AG04450 (cell line): ENCODE measurements around the gene CMTM1. TPM values are rescaled to one million over a fixed set of nuclear protein-coding genes. Genes with fewer than 3 reads are reported as not detected.

Source experiments
- CTCF ChIA-PET: fragments of 300-600, 350-600 bp; formaldehyde crosslinking; extraction: SDS; loops from one replicate; lab custom pipeline; 2022; ENCODE audit warnings: antibody characterized with exemption, inconsistent platforms; lab: Charles Lee
- POLR2A ChIA-PET: fragments of 350-600 bp; formaldehyde crosslinking; extraction: SDS; loops from one replicate; lab custom pipeline; 2021; ENCODE audit warnings: antibody characterized with exemption, inconsistent platforms; lab: Yijun Ruan, JAX
- DNase-seq: peaks from one replicate; pipeline ENCODE4 v3.0.0-alpha.2; 2011; ENCODE audit warnings: low read depth, low spot score
- H3K27ac ChIP-seq: one replicate; pipeline ENCODE4 v1.5.1; 2012; ENCODE audit warnings: low read depth, low read length, control low read depth
- H3K27me3 ChIP-seq: one replicate; pipeline ENCODE4 v1.6.0; 2012; ENCODE audit warnings: low read length; ENCODE audit not compliant: control insufficient read depth, insufficient read depth
- H3K4me3 ChIP-seq: 2 replicates; pipeline ENCODE4 v1.5.1; 2011; ENCODE audit warnings: mild to moderate bottlenecking, low read depth, low read length, control low read depth
- H3K9me3 ChIP-seq: 2 replicates; pipeline ENCODE4 v1.5.1; 2012; ENCODE audit warnings: low read length; ENCODE audit not compliant: control insufficient read depth, insufficient read depth
- polyA plus RNA-seq: library from polyadenylated mRNA; depleted of rRNA; stranded (reverse); fragments of >200 nt; gene quantifications from 2 replicates; pipeline ENCODE4 v1.2.3, GENCODE V29; 2011
- TF ChIP-seq, protein P1 (sequence below): IDR thresholded peaks from 2 replicates; pipeline ENCODE4 v1.5.1; 2011; ENCODE audit warnings: low read depth, low read length, control low read depth, inconsistent platforms

Gene CMTM1
- polyA plus RNA-seq, 1 experiment = 1.6 TPM

DNA sequence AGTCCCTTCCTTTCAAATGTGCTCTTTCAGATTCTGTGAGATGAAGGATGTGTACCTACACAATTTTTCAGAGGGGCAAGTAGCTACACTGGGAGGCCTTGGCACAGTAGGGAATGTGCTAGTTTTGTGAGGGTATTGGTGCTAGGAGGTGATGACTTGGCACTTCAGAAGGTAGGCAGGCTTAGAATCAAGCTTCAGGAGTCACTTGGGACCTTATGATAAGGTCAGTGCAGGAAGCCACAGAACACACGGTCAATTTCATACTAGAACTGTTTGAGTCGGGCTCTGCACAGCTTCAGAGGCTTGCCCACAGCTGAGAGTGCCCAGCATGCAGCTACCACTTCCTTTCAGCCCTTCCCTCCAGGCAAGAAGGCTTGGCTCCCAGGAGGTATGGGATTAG, 6.1 kb downstream of the CMTM1 start:
- TF ChIP-seq, protein P1, sequence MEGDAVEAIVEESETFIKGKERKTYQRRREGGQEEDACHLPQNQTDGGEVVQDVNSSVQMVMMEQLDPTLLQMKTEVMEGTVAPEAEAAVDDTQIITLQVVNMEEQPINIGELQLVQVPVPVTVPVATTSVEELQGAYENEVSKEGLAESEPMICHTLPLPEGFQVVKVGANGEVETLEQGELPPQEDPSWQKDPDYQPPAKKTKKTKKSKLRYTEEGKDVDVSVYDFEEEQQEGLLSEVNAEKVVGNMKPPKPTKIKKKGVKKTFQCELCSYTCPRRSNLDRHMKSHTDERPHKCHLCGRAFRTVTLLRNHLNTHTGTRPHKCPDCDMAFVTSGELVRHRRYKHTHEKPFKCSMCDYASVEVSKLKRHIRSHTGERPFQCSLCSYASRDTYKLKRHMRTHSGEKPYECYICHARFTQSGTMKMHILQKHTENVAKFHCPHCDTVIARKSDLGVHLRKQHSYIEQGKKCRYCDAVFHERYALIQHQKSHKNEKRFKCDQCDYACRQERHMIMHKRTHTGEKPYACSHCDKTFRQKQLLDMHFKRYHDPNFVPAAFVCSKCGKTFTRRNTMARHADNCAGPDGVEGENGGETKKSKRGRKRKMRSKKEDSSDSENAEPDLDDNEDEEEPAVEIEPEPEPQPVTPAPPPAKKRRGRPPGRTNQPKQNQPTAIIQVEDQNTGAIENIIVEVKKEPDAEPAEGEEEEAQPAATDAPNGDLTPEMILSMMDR = no peak
- H3K27ac ChIP-seq = no peak overlapping the region
- CTCF ChIA-PET = interaction anchor here (1.1 kb wide), 1 partner anchor 37 kb away, joined by 3 read pairs; no protein-coding TSS in a partner anchor

DNA sequence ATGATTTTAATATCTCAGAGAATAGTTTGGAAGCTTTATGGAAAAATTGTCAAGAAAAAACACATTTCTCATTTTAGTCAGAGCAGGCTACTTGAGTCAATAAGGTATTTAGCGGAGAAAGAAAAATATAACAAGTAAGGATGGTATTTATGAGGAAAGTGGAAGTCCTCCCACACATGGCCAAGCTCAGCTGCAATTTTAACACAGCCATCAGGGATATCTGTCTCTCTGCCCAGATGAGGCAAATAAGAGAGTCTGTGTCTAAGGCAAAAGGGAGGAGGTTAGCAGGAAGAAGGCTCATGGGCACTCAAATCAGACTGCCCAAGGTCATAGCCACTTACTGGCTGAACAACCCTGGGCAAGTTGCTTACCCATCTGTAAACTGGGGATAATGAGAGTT, 7.8 kb downstream of the CMTM1 start:
- TF ChIP-seq, protein P1 = no peak
- ChIA-PET POLR2A (no interaction called here), CTCF (interaction anchor here (1.8 kb wide), 1 partner anchor 77 kb away, joined by 4 read pairs; no protein-coding TSS in a partner anchor)
- Histone ChIP-seq H3K9me3 (no peaks in the 10 kb centered on the region), H3K27ac (no peak overlapping the region), H3K4me3 (no peak overlapping the region), H3K27me3 (peaks cover 12% of the 10 kb centered on the region)
- DNase-seq = no peak

More for the DNA sequence above, 6.1 kb downstream of the CMTM1 start:
- Histone ChIP-seq H3K27me3 (no peaks in the 10 kb centered on the region), H3K4me3 (no peak overlapping the region), H3K9me3 (no peaks in the 10 kb centered on the region)
- POLR2A ChIA-PET = no interaction called here
- no peak for DNase-seq

DNA sequence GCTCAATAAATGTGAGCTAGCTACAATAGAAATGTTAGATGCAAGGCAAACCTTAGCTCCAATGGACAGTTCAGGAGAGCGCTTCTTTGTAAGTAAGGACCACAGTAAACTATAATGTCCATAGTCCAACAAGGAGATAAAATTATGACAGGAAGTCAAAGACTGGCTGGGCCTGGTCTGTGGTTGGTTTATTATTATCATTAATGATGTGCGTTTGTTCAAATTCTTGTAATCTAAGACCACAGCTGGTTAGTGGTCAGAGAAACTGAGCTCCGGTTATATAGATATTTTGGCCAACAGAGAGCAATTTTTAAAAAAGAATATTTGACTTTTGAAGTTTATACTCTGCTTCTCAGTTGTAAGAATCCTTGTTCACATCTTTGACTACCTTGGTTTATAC, 8.3 kb downstream of the CMTM1 start:
- H3K27ac ChIP-seq = no peak overlapping the region
- peaks cover 12% of the 10 kb centered on the region for H3K27me3 ChIP-seq
- ChIA-PET POLR2A (no interaction called here), CTCF (interaction anchor here (1.8 kb wide), 1 partner anchor 76 kb away, joined by 4 read pairs; no protein-coding TSS in a partner anchor)
- no peak for DNase-seq
- TF ChIP-seq, protein P1 = no peak
- no peak overlapping the region for H3K4me3 ChIP-seq
- H3K9me3 ChIP-seq = no peaks in the 10 kb centered on the region

- CTCF ChIA-PET = interaction anchor here (1.8 kb wide), 1 partner anchor 76 kb away, joined by 4 read pairs; no protein-coding TSS in a partner anchor
These were observed 8.8 kb downstream of the CMTM1 start for GRCh38 chr16:66575060-66575459.

DNA sequence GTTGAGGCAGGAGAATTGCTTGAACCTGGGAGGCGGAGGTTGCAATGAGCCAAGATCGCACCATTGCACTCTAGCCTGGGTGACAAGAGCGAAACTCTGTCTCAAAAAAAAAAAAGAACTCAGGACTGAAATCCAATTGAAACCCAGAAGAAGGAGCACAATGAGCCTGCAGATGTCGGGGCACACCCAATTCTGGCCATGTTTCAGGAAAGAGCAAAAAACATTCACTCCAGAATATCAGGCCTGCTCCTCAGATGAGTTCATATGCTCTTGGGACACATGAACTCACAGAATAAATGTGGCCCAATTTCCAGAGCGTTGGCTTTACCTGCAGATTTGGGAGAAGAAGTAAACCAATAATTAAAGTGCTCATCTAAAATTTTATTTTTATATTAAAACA, 10.1 kb downstream of the CMTM1 start:
- no peak overlapping the region for H3K4me3 ChIP-seq
- ChIA-PET CTCF (no interaction called here), POLR2A (no interaction called here)
- H3K27ac ChIP-seq = no peak overlapping the region
- H3K27me3 ChIP-seq = peaks cover 12% of the 10 kb centered on the region
- TF ChIP-seq, protein P1 = no peak
- no peaks in the 10 kb centered on the region for H3K9me3 ChIP-seq
- no peak for DNase-seq

More at GRCh38 chr16:66575060-66575459, 8.8 kb downstream of the CMTM1 start:
- DNase-seq = no peak
- TF ChIP-seq, protein P1 = no peak
- H3K27ac ChIP-seq = no peak overlapping the region
- no peak overlapping the region for H3K4me3 ChIP-seq
- H3K27me3 ChIP-seq = peaks cover 12% of the 10 kb centered on the region
- H3K9me3 ChIP-seq = no peaks in the 10 kb centered on the region
- POLR2A ChIA-PET = no interaction called here
